ENCODE data around the gene SERINC5. TPM values are rescaled to one million over a fixed set of nuclear protein-coding genes. Genes with fewer than 3 reads are reported as not detected.

The SERINC5 gene
- polyA plus RNA-seq, 1 experiment, result 11.0 TPM

- POLR2A ChIA-PET, result no interaction called here
- Histone ChIP-seq H3K4me3 (ENCODE audit: low read depth, low read length) (no peak overlapping the region), H3K36me3 (ENCODE audit: control insufficient read depth, insufficient read depth, low read length) (no peaks in the 10 kb centered on the region), H3K27me3 (ENCODE audit: control insufficient read depth, insufficient read depth, low read length) (no peaks in the 10 kb centered on the region)
- no peak for TF ChIP-seq CTCF (IDR thresholded peaks at IDR 0.05; ENCODE audit: insufficient read depth, low read depth, low read length)
- CTCF ChIA-PET, result interaction anchor here (0.7 to 0.8 kb wide), 2 partner anchors 17 to 53 kb away, joined by 3 read pairs; no protein-coding TSS in a partner anchor
- DNase-seq (ENCODE audit: low read depth), result no peak
These were observed 15.4 kb downstream of the SERINC5 start for GRCh38 chr5:80240368-80240986.

GRCh38 chr5:80239680-80240367 is 16.0 kb downstream of the SERINC5 start:
- POLR2A ChIA-PET, result no interaction called here
- no peak for TF ChIP-seq CTCF (IDR thresholded peaks at IDR 0.05; ENCODE audit: insufficient read depth, low read depth, low read length)
- Histone ChIP-seq H3K36me3 (ENCODE audit: control insufficient read depth, insufficient read depth, low read length) (no peaks in the 10 kb centered on the region), H3K4me3 (ENCODE audit: low read depth, low read length) (no peak overlapping the region), H3K27me3 (ENCODE audit: control insufficient read depth, insufficient read depth, low read length) (no peaks in the 10 kb centered on the region)
- no peak for DNase-seq (ENCODE audit: low read depth)
- CTCF ChIA-PET, result interaction anchor here (0.8 to 1.1 kb wide), 2 partner anchors 22 to 53 kb away, joined by 3 to 4 read pairs; no protein-coding TSS in a partner anchor

GRCh38 chr5:80238778-80239679 is 16.8 kb downstream of the SERINC5 start:
- ChIA-PET CTCF (interaction anchor here (1.1 to 1.2 kb wide), 2 partner anchors 23 to 147 kb away, joined by 3 to 4 read pairs; no protein-coding TSS in a partner anchor), POLR2A (no interaction called here)
- no peak for TF ChIP-seq CTCF (IDR thresholded peaks at IDR 0.05; ENCODE audit: insufficient read depth, low read depth, low read length)
- Histone ChIP-seq H3K36me3 (ENCODE audit: control insufficient read depth, insufficient read depth, low read length) (no peaks in the 10 kb centered on the region), H3K27me3 (ENCODE audit: control insufficient read depth, insufficient read depth, low read length) (no peaks in the 10 kb centered on the region), H3K4me3 (ENCODE audit: low read depth, low read length) (no peak overlapping the region)
- DNase-seq (ENCODE audit: low read depth), result no peak

- ChIA-PET POLR2A (no interaction called here), CTCF (interaction anchor here (1.2 kb wide), 1 partner anchor 146 kb away, joined by 3 read pairs; no protein-coding TSS in a partner anchor)
These were observed 17.8 kb downstream of the SERINC5 start for GRCh38 chr5:80238097-80238496.

More at GRCh38 chr5:80238097-80238496, 17.8 kb downstream of the SERINC5 start:
- H3K27me3 ChIP-seq (ENCODE audit: control insufficient read depth, insufficient read depth, low read length), result no peaks in the 10 kb centered on the region
- no peak overlapping the region for H3K4me3 ChIP-seq (ENCODE audit: low read depth, low read length)
- TF ChIP-seq CTCF (IDR thresholded peaks at IDR 0.05; ENCODE audit: insufficient read depth, low read depth, low read length), result no peak
- DNase-seq (ENCODE audit: low read depth), result no peak
- H3K36me3 ChIP-seq (ENCODE audit: control insufficient read depth, insufficient read depth, low read length), result no peaks in the 10 kb centered on the region

Data from BJ (cell line).